ENCODE data around the gene SINHCAF. TPM values are rescaled to one million over a fixed set of nuclear protein-coding genes. Genes with fewer than 3 reads are reported as not detected.

SINHCAF gene
- polyA plus RNA-seq, 1 donor from 2014 or later, result 80.5 TPM

DNA sequence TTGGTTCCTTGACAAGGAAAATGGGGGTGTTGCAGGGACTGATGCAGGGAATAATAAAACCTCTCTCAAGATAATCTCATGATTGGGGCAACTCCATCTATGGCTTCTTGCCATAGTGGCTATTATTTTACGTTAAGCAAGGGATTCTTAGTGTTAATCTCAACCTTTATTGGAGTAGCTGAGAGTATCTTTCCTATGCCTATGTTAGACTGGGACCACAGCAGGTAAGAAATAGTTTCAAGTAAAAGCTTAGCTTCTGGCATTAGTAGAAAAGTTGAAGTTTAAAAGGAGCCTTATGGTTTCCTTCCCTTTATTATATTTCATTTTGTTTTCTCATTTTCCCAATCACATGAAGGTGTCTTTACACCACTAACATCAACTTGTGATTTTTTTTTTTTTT is 16.7 kb downstream of the SINHCAF start:
- Histone ChIP-seq H3K9me2 (ENCODE audit: insufficient read depth, low read length) (no peaks in the 10 kb centered on the region), H2AFZ (ENCODE audit: low read depth, low read length) (no peak overlapping the region), H3K36me3 (ENCODE audit: insufficient read depth, low read length) (no peaks in the 10 kb centered on the region), H3K27ac (ENCODE audit: low read length) (no peak overlapping the region), H3K9me3 (ENCODE audit: low read length) (peaks cover 5% of the 10 kb centered on the region), H3F3A (ENCODE audit: insufficient read depth, low read length, poor library complexity, severe bottlenecking) (no peaks in the 10 kb centered on the region), H3K9ac (ENCODE audit: low read length) (no peak overlapping the region), H3K4me2 (ENCODE audit: low read length) (no peak overlapping the region), H4K20me1 (ENCODE audit: insufficient read depth) (no peaks in the 10 kb centered on the region), H3K79me2 (replicated peaks; ENCODE audit: insufficient read depth, low read length) (peaks cover 87% of the 10 kb centered on the region), H3K4me3 (ENCODE audit: low read length) (no peak overlapping the region), H3K27me3 (ENCODE audit: insufficient read depth, low read depth, low read length) (no peaks in the 10 kb centered on the region)
- TF ChIP-seq EP300 (conservative IDR thresholded peaks at IDR 0.05; ENCODE audit: poor library complexity, severe bottlenecking) (no peak), MXI1 (conservative IDR thresholded peaks at IDR 0.05; ENCODE audit: poor library complexity, severe bottlenecking) (no peak), RAD21 (conservative IDR thresholded peaks at IDR 0.05) (no peak), SMC3 (conservative IDR thresholded peaks at IDR 0.05; ENCODE audit: poor library complexity) (no peak), EZH2 (IDR thresholded peaks at IDR 0.05; ENCODE audit: borderline replicate concordance, insufficient read depth, low read length, poor library complexity, severe bottlenecking) (no peak), POLR2AphosphoS5 (IDR thresholded peaks at IDR 0.05) (no peak)
- TF ChIP-seq, protein P1, sequence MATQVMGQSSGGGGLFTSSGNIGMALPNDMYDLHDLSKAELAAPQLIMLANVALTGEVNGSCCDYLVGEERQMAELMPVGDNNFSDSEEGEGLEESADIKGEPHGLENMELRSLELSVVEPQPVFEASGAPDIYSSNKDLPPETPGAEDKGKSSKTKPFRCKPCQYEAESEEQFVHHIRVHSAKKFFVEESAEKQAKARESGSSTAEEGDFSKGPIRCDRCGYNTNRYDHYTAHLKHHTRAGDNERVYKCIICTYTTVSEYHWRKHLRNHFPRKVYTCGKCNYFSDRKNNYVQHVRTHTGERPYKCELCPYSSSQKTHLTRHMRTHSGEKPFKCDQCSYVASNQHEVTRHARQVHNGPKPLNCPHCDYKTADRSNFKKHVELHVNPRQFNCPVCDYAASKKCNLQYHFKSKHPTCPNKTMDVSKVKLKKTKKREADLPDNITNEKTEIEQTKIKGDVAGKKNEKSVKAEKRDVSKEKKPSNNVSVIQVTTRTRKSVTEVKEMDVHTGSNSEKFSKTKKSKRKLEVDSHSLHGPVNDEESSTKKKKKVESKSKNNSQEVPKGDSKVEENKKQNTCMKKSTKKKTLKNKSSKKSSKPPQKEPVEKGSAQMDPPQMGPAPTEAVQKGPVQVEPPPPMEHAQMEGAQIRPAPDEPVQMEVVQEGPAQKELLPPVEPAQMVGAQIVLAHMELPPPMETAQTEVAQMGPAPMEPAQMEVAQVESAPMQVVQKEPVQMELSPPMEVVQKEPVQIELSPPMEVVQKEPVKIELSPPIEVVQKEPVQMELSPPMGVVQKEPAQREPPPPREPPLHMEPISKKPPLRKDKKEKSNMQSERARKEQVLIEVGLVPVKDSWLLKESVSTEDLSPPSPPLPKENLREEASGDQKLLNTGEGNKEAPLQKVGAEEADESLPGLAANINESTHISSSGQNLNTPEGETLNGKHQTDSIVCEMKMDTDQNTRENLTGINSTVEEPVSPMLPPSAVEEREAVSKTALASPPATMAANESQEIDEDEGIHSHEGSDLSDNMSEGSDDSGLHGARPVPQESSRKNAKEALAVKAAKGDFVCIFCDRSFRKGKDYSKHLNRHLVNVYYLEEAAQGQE (IDR thresholded peaks at IDR 0.05; ENCODE audit: borderline replicate concordance), result no peak
- TF ChIP-seq, protein P2, sequence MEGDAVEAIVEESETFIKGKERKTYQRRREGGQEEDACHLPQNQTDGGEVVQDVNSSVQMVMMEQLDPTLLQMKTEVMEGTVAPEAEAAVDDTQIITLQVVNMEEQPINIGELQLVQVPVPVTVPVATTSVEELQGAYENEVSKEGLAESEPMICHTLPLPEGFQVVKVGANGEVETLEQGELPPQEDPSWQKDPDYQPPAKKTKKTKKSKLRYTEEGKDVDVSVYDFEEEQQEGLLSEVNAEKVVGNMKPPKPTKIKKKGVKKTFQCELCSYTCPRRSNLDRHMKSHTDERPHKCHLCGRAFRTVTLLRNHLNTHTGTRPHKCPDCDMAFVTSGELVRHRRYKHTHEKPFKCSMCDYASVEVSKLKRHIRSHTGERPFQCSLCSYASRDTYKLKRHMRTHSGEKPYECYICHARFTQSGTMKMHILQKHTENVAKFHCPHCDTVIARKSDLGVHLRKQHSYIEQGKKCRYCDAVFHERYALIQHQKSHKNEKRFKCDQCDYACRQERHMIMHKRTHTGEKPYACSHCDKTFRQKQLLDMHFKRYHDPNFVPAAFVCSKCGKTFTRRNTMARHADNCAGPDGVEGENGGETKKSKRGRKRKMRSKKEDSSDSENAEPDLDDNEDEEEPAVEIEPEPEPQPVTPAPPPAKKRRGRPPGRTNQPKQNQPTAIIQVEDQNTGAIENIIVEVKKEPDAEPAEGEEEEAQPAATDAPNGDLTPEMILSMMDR (IDR thresholded peaks at IDR 0.05; ENCODE audit: poor library complexity, severe bottlenecking), result no peak

DNA sequence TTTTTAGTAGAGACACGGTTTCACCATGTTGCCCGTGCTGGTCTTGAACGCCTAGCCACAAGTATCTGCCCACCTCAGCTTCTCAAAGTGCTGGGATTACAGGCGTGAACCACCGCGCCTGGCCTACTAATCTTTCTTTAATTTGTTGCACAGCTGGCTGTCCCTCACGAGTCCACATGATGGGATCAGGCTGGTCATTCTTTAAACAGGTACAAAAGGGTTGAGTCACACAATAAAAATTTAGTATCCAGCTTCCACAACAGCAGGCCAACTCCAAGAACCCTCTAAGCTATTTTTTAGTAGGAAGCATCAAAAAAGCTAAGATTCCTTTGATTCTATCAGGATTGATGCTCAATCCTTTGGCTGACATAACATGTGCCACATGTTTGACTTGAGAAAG is 17.8 kb downstream of the SINHCAF start:
- H3K27me3 ChIP-seq (ENCODE audit: insufficient read depth, low read depth, low read length), result no peaks in the 10 kb centered on the region
- H3F3A ChIP-seq (ENCODE audit: insufficient read depth, low read length, poor library complexity, severe bottlenecking), result no peaks in the 10 kb centered on the region
- H3K79me2 ChIP-seq (replicated peaks; ENCODE audit: insufficient read depth, low read length), result peaks cover 84% of the 10 kb centered on the region
- H4K20me1 ChIP-seq (ENCODE audit: insufficient read depth), result no peaks in the 10 kb centered on the region
- no peaks in the 10 kb centered on the region for H3K9me2 ChIP-seq (ENCODE audit: insufficient read depth, low read length)
- H3K9me3 ChIP-seq (ENCODE audit: low read length), result peaks cover 5% of the 10 kb centered on the region
- H3K4me3 ChIP-seq (ENCODE audit: low read length), result no peak overlapping the region
- H2AFZ ChIP-seq (ENCODE audit: low read depth, low read length), result no peak overlapping the region
- no peak overlapping the region for H3K27ac ChIP-seq (ENCODE audit: low read length)
- H3K4me2 ChIP-seq (ENCODE audit: low read length), result no peak overlapping the region
- no peak for TF ChIP-seq RAD21 (conservative IDR thresholded peaks at IDR 0.05)
- no peak for TF ChIP-seq MXI1 (conservative IDR thresholded peaks at IDR 0.05; ENCODE audit: poor library complexity, severe bottlenecking)
- no peak for TF ChIP-seq TAF1 (IDR thresholded peaks at IDR 0.05; ENCODE audit: low read depth)
- TF ChIP-seq, protein P1 (IDR thresholded peaks at IDR 0.05; ENCODE audit: borderline replicate concordance), result no peak
- no peak for TF ChIP-seq EP300 (conservative IDR thresholded peaks at IDR 0.05; ENCODE audit: poor library complexity, severe bottlenecking)
- TF ChIP-seq EZH2 (IDR thresholded peaks at IDR 0.05; ENCODE audit: borderline replicate concordance, insufficient read depth, low read length, poor library complexity, severe bottlenecking), result no peak
- TF ChIP-seq SMC3 (conservative IDR thresholded peaks at IDR 0.05; ENCODE audit: poor library complexity), result no peak
- TF ChIP-seq, protein P2 (IDR thresholded peaks at IDR 0.05; ENCODE audit: poor library complexity, severe bottlenecking), result no peak
- TF ChIP-seq POLR2AphosphoS5 (IDR thresholded peaks at IDR 0.05), result no peak
- H3K36me3 ChIP-seq (ENCODE audit: insufficient read depth, low read length), result no peaks in the 10 kb centered on the region
- H3K9ac ChIP-seq (ENCODE audit: low read length), result no peak overlapping the region

All from neural cell (in vitro differentiated cells).